Measurements from ENCODE around the gene FAM222A.

The FAM222A gene

DNA sequence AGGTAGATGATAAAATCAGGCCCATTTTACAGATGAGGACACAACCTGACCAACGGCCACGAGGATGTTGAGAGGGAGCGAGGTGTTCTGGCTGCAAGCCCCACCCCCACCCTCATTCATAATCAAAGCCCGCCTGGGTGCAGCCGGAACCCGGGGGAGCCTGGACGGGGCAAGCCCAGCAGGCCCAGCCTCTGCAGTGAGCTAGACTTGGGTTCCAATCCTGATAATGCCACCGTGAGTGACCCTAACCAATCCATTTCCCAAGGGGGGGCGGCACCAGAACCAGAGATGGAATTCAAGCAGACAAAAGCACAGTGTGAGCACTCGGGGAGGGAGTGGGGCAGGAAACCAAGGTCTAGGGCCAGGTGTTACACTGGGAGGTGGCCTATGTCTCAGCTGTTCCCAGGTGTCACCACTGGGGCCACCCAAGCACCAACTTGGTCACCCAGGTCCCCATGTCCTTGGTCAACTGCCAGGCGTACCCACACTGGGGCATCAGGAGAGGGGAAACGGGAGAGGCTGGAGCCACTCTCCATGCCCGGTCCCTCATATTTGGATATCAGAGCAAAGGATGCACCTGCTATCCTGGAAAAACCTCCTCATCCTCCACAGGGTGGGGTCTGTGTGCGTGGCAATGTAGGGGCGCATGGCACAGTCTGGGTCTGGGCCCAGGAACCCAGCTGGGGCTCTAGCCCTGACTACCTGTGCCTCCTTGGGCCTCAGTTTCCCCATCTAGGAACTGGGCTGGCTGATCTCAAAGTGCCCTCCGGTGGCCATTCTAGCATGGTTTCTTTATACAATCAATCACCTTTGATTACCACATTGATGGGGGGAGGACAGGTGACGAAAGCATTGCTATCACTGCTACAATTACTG lies 58.4 kb downstream of the FAM222A start:
- no peak for DNase-seq (ENCODE audit: low read depth in 2 of 2)

DNA sequence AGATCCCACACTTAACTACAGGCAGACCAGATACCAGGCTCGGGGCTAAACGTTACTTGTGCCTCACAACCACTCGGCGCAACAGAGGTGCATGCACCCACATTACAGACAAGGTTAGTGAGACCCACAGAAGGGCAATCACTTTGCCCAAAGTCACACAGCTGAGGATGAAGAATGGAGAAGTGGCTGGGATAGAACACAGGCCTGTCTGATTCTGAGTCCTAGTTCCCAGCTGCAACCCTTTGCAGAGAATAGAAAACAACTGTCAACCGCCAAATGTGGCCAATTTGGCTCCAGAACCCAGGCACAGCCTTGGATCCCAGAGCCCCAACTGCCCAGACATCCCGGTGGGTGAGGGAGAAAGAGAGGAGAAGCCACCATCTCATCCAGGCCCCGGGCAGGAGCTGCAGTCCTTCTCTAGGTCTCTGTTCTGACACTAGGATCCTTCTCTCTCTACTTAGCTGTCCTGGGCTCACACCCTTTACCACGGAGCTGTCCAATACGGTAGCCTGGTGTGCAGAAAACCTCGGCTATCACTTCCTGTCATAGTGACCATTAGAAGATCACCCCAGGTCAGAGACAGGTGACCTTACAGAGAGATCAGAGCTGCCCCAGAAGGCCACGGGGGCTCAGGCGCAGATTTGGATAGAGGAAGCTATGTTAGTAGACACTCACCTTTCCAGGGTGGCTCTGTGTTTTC lies 59.1 kb downstream of the FAM222A start:
- DNase-seq (ENCODE audit: low read depth in 2 of 2) = no peak

DNA sequence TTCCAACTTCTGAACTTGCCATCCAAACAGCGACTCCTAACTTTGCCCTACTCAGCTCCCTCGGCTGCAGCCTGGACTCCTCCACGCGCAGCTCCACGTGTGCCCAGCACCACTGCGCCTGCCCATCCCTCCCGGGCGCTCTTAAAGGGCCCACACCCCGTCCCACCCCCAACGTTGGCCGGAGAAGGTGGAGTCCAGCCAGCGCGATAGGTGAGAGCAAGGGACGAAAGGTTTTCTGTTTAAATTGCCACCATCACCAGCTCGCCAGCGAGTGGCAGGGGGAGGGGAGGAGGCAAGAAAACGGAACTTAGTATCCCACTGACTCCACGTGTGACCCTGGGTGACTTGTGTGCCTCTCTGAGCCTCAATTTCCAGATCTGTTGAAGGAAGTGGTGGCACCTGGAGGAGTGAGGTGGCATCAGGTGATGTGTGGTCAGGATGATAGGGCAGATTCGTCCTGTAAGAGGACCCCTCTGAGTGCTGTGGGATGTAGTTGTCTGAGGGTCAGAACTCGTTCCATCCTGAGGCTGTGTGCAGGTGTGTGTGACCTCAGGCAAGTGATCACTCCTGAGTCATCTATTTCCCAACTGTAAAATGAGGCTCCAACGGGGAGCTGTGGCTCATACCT lies 59.9 kb downstream of the FAM222A start:
- DNase-seq (ENCODE audit: low read depth in 2 of 2) = no peak

DNA sequence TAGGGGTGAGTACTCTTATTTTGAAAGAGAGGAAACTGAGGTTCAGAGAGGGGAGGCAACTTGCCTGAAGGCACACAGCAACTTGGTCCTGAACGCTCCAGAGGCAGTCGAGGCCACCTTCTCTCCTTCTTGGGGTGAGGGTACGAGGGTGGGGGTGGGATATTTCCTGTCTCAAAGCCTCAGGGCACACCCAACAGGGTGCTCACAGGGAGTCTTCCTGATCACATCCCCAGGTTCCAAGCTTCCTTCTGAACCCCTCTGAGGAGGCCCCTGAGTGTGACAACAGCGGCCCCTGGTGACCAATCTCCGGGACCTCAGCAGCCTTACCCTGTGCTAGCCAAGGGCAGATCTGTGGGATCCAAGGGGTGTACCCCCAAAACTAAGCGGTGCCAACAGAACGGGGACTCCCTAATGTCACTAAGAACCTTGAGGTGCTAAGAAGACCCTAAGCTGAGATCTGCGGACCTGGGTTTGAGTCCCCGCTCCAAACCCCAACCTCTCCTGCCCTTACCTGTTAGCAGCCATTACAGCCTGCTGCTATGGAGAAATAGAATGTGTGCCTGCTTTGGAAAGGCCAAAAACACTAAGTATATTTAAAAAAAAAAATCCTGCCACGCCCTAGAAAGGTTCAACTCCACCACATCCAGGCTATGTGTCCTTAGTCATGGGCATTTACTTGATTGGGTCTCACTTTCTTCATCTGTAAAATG lies 61.7 kb downstream of the FAM222A start:
- peak; percentile 9 to 12 for DNase-seq (ENCODE audit: low read depth in 2 of 2)

DNA sequence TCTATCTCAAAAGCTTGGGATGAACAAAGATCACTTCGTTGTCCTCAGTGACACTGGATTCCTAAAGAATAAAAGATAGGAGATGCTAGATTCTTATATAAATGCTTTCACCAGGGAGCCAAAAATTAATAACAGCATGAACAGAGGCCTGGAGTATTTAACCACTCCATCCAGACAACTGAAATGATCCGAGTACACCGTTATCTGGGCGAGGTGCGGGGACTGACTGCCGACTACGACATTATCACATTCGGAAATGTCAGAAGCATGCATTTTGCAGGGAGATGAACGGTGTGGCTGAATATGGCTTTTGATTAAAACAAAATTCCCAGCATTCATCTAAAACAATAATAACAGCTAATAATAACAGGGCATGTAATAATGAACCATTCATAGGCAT lies 63.0 kb downstream of the FAM222A start:
- DNase-seq (ENCODE audit: low read depth in 2 of 2) = no peak

DNA sequence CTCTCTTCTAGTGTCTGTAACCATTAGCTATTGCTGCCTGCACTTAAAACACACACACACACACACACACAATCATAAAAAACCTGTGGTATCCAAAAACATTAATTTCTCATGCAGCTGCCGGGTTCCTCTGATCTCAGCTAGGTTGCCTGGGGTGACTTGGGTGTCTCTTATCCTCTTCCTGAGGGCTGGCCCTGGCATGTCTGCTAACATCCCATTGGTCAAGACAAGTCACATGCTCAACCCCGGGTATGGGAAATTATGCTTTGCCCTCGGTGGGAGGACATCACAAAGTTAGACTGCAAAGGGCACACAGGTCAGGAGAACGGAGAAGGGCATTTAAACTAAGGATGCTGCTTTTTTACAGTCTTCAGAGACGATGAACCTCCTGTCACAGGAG lies 63.9 kb downstream of the FAM222A start:
- DNase-seq (ENCODE audit: low read depth in 2 of 2) = no peak

DNA sequence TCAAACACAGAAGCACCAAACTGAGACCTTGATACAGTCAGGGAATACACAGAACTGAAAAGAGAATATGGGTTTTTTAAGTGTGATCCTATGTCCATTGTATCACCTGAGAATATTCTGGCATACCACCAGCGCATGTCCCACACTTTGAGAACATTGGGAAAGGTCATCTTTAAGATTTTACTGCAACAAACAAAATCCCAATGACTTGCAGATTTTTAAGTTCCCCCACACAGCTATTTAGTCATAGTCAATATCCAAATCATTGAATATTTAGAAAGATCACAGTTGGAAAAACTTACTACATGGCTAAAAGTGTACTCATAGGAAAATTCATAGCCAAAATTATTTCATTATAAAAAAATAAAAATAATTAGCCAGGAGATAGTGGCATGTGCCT lies 65.1 kb downstream of the FAM222A start:
- no peak for DNase-seq (ENCODE audit: low read depth in 2 of 2)

DNA sequence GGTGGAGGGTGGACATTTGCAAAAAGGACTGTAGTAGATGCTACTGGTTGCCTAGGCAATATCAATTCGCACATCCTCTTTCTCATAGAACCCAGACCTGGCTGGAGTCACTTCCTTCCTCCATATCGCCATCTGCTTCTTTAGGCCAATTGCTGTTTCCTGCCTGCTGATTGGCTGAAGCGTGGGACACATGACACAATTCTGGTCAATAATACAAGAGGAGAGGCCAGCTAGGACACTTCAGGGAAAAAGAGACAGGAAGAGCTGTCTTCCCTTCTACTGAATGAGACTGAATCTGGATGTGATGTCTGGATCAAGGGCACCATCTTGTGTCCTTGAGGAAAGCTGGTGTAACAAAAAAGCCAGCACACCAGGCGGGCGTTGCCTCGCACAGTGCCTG lies 65.8 kb downstream of the FAM222A start:
- DNase-seq (ENCODE audit: low read depth in 2 of 2) = no peak

DNA sequence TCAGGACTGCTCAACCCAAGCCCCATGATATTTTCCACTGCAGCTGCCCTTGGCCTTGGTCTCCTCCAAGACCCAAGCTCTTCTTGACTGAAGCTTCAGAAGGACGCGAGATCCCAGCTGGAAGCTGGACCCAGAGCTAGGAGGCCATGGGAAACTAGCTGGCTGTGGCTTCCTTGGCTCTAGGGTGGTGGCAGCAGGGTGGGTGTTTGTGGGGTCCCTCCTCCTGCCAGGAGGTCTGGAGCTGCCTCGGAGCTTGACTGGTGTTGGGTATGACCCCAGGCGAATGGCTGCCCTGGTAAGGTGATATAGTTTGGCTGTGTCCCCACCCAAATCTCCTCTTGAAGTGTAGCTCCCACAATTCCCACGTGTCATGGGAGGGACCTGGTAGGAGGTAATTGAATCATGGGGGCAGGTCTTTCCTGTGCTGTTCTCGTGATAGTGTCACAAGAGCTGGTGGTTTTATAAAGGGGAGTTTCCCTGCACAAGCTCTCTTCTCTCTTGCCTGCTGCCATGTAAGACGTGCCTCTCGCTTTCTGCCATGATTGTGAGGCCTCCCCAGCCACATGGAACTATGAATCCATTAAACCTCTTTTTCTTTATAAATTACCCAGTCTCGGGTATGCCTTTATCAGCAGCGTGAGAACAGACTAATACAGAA lies 68.2 kb downstream of the FAM222A start:
- no peak for DNase-seq (ENCODE audit: low read depth in 2 of 2)

DNA sequence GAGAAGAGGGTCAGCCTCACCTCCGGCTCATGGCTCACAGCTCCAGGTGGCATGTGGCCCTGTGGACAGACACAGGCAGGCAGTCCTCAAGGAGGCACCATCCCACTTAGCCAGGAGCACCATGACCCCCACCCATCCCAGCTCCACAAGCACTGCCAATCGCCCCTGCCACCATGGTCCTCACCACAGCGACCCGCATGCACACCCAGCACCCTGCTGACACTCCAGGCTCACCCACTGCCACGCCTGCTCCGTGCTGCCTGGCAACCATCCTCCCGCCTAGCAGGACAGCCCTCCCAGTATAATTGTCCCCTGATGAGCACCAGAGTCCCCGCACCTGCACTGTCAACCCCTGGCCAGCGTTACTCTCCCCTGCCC lies 68.7 kb downstream of the FAM222A start:
- DNase-seq (ENCODE audit: low read depth in 2 of 2) = no peak

DNA sequence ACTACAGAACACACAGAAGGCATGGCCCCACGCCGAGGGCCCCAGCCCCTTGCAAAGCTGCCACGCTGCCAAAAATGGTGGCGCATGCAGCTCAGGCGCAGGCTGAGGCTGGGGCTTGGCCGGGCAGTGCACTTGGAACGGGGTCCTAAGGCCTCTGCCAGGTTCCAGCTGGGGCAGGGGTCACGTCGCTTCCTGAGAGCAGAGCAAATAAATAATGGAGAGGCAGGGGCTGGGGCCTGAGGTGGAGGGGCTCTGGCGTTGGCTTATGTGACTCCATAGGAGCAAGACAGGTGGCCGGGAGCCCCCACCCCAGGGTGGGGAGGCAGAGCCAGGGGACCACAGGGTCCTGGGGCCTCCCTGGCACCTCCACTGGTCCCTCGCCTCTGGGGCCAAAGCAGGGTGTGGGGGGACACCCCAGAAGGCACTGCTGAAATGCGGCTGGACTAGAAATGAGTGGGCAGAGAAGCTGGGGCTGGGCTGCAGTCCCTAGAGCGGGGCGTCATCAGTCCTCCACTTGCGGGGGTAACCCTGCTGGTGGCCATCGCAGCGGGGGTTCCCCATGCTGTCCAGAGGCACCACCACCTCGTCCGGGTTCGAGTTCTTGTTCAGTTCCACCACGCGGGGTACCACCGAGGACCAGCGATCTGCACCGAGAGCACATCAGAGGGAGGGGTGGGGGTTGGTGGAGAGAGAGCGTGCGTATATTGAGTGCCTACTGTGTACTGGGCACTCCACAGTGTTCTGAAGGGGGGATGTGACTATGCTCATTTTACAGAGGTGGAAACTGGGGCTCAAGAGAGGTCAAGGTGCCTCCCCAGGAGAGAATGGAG lies 69.7 kb downstream of the FAM222A start:
- no peak for DNase-seq (ENCODE audit: low read depth in 2 of 2)

DNA sequence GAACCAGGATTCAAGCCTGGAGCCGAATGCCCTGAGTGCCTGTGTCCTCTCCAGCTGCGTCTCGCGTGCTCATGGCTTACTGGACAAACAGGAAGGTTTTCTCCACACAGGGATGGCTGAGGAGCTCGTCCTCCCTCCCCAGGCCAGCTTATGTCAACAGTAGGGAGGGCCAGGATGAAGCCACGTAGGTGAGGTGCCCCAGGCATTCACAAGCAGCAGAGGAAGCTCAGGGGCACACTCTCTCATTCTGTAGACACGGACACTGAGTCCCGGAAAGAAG lies 70.3 kb downstream of the FAM222A start:
- DNase-seq (ENCODE audit: low read depth in 2 of 2) = no peak

DNA sequence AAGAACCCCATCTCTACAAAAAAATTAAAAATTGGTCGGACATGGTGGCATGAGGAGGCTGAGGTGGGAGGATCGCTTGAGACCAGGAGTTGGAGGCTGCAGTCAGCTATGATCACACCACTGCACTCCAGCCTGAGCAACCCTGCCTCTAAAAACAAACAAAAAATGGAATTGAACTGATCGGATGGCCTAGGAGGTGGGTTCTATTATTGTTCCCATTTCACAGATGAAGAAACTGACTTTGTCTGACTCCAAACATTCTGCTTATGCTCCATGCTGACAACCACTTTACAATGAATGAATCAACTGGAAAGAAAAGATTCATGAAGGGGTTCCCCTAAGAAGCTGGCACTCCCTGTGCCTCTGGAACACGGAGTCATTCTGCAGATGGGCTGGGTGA lies 72.2 kb downstream of the FAM222A start:
- DNase-seq (ENCODE audit: low read depth in 2 of 2) = no peak

DNA sequence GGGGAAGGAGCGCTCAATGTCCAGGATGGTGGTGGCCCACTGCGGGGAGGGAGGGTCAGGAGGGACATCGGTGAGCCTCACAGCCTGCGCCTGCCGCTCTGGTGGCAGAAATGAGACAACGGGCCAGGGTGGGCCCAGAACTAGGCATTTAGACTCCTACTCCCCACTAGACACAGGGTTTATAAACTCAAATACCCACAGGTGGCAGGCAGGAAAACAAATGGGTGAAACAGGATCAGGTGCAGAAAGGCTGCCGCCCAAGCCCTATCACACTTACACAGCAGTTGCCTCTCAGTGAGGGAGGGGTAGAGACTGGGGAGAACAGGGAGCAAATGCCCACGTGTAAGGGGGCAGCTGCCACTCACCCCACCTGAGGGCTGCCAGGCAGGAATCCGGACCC lies 73.2 kb downstream of the FAM222A start:
- no peak for DNase-seq (ENCODE audit: low read depth in 2 of 2)

DNA sequence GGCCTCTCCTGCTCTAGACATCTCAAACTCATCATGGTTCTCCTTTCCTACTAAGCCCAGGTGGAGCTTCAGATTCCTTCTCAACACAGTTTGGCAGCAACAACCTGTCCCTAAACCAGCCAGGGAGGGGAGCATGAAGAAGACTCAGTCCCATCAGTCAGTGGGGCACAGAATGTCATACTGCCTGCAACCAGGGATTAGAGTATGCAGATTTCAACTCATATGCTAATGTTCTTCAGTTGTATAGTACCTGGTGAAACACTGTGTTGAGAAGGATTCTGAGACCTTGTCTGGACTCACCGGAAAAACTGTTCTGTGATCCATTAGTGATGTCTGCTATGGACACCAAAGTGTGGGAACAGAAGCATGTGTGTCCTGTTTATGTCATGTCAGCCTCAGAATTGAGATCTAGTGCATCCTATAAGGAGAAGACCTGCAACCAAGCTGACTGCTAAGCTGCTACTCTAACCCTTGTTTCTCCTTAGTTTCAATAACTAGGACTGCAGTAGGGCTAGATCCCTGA lies 76.0 kb downstream of the FAM222A start:
- no peak for DNase-seq (ENCODE audit: low read depth in 2 of 2)

DNA sequence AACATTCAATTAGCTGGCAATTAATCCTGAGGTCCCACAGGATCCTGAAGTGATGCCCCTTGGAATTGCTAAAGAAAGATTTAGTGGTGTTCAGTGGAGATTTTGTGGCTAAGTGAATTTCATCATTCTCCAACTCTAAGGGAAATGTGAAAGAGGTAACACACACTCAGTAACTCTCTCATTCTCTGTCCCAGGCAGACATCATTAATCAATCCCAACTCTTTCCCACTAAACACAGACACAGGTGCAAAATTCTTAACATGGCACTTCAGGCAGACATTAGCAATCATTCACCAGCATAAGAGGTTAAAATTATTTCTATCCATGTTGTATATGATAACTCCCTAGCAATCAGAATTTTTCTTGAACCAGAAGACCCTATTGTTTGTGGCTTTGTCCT lies 79.4 kb downstream of the FAM222A start:
- no peak for DNase-seq (ENCODE audit: low read depth in 2 of 2)

DNA sequence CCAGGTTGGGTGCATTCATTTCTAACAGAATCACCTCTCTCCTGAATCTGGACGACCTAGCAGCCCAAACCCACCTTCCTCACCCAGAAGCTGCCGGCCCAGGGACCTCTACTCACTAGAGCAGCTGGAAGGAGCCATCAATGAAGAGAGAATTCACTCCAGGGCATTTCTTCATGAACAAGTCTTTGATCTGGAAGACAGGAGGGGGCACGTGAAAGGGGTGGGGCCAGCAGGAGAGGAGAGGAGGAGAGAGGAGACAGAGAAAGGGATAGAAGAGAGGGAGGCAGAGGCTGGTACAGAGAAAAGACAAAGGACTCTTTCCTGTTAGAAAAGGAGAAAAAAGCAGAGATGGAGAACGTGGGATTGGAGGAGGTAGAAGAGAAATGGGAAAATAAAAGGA lies 79.8 kb downstream of the FAM222A start:
- DNase-seq (ENCODE audit: low read depth in 2 of 2) = no peak

DNA sequence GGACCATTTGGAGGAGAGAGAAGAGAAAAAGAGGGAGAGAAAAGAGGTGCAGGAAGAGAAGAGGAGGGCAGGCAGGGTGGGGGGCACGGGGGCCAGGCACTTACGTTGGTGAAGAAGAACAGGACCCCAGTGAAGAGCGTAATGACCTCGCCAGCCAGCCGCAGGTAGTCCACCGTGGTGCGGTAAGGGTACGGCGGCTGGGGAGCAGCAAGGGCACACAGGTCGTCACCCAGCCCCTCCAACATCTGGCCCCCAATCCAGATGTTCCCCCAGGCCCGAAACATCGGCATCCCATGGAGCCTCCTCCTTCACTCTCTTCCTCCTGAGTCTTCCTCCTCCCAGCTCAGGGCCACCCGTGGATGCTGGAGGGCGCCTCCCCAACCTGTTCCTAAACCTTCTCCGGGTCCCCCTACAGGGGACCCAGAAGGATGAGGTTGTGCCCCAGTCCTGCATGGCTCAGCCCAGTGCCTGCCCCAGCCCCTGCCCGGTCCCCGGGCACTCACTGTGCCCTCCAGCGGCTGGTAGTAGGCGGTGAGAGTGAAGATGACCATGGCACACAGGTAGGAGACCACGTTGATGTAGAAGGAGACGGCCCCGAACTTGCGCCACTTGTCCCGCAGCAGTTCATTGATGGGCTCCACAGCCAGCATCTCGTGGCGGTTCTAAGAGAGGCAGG lies 80.3 kb downstream of the FAM222A start:
- no peak for DNase-seq (ENCODE audit: low read depth in 2 of 2)

DNA sequence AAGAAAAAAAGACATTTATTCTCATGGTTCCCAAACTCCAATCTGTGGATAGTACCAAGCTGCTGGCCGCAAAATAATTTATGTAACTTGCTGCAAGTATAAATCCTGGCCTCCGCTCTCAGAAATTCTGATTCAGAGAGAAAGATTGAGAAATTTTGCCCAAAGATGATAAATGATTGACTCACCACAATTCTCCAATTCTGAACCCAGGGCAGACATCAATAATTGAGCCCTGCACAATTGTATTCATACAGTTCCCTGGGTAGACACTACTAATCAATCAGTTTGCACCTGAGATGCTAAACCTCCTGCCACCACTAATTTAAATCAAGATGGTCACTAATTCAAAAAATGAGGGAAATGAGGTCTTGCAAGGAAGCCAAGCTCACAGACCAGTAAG lies 81.4 kb downstream of the FAM222A start:
- peak in 1 of 2 experiments; percentile 15 for DNase-seq (ENCODE audit: low read depth in 2 of 2)

DNA sequence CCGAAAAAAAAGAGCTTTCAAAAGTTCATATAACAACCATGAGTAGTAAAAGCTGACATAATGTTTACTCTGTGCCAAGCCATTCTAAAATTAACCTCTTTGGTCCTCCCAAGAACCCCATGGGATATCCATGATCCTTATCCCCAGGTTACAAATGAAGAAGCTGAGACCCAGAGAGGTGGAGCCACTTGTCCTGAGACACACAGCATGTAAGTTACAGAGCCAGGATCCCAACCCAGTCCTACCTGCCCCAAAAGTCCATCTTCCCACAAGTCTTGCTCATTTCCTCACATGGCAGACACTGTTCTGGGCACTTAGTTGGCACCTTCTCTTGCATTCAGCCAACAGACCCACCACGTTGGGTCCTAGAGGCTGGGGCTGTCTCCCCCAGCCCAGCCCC lies 82.4 kb downstream of the FAM222A start:
- no peak for DNase-seq (ENCODE audit: low read depth in 2 of 2)
